ENCODE data around the gene C16orf87. TPM values are rescaled to one million over a fixed set of nuclear protein-coding genes. Genes with fewer than 3 reads are reported as not detected.

C16orf87 gene
- total and polyA plus RNA-seq, 4 donors = 4.1 to 12.9 (median 5.3) TPM

- TF ChIP-seq EGR1 (IDR thresholded peaks at IDR 0.05; ENCODE audit: low read depth in 2 of 2) = no peak
These were observed 23.6 kb downstream of the C16orf87 start (continued) for GRCh38 chr16:46807336-46807735.

GRCh38 chr16:46803373-46803772 is 27.6 kb downstream of the C16orf87 start:
- H3K4me1 ChIP-seq (ENCODE audit: control insufficient read depth in 4 of 4, insufficient read depth in 4 of 4, low read length in 3 of 4) = no peaks in the 10 kb centered on the region
- no peaks in the 10 kb centered on the region for H3K9me3 ChIP-seq (ENCODE audit: control insufficient read depth in 4 of 4, low read length in 3 of 4)
- H3K36me3 ChIP-seq (ENCODE audit: control insufficient read depth in 4 of 4, insufficient read depth in 3 of 4, low read depth in 1 of 4, low read length in 3 of 4) = peaks cover 0 to 6% (median 2%) of the 10 kb centered on the region in 4 donors
- no peak for DNase-seq (ENCODE audit: low spot score)
- H3K27ac ChIP-seq (ENCODE audit: low read depth in 1 of 2, low read length in 2 of 2) = no peak overlapping the region
- no peak overlapping the region for H3K9ac ChIP-seq (ENCODE audit: low read depth in 1 of 2, low read length in 2 of 2)
- no peaks in the 10 kb centered on the region for H3K27me3 ChIP-seq (ENCODE audit: control insufficient read depth in 4 of 4, insufficient read depth in 4 of 4, low read length in 3 of 4)
- no peak overlapping the region for H3K4me3 ChIP-seq (ENCODE audit: low read depth in 1 of 3, low read length in 3 of 3)
- TF ChIP-seq TAF1 (conservative IDR thresholded peaks at IDR 0.05) = no peak
- no peak for TF ChIP-seq ATF3 (IDR thresholded peaks at IDR 0.05)
- no peak for TF ChIP-seq EGR1 (IDR thresholded peaks at IDR 0.05; ENCODE audit: low read depth in 2 of 2)
- no peak for TF ChIP-seq JUND (IDR thresholded peaks at IDR 0.05)
- no peak for TF ChIP-seq CTCF (IDR thresholded peaks at IDR 0.05; ENCODE audit: low read depth, low read length, missing input control)
- TF ChIP-seq FOXA1 (IDR thresholded peaks at IDR 0.05) = no peak
- no peak for TF ChIP-seq GABPA (IDR thresholded peaks at IDR 0.05 in 1 of 2, conservative IDR thresholded peaks at IDR 0.05 in 1 of 2)
- WGBS = 89% methylated on average over 3 of the region's 3 CpGs

GRCh38 chr16:46801428-46802049 is 29.4 kb downstream of the C16orf87 start:
- no peak overlapping the region for H3K4me3 ChIP-seq (ENCODE audit: low read depth in 1 of 3, low read length in 3 of 3)
- 80% methylated on average over 5 of the region's 5 CpGs for WGBS
- peaks cover 0 to 6% (median 3%) of the 10 kb centered on the region in 4 donors for H3K36me3 ChIP-seq (ENCODE audit: control insufficient read depth in 4 of 4, insufficient read depth in 3 of 4, low read depth in 1 of 4, low read length in 3 of 4)
- no peaks in the 10 kb centered on the region for H3K9me3 ChIP-seq (ENCODE audit: control insufficient read depth in 4 of 4, low read length in 3 of 4)
- H3K4me1 ChIP-seq (ENCODE audit: control insufficient read depth in 4 of 4, insufficient read depth in 4 of 4, low read length in 3 of 4) = no peaks in the 10 kb centered on the region
- no peaks in the 10 kb centered on the region for H3K27me3 ChIP-seq (ENCODE audit: control insufficient read depth in 4 of 4, insufficient read depth in 4 of 4, low read length in 3 of 4)
- no peak for DNase-seq (ENCODE audit: low spot score)
- no peak overlapping the region for H3K9ac ChIP-seq (ENCODE audit: low read depth in 1 of 2, low read length in 2 of 2)
- TF ChIP-seq JUND (IDR thresholded peaks at IDR 0.05) (no peak), CTCF (IDR thresholded peaks at IDR 0.05; ENCODE audit: low read depth, low read length, missing input control) (peak; percentile 19), FOXA1 (IDR thresholded peaks at IDR 0.05) (no peak), RAD21 (IDR thresholded peaks at IDR 0.05) (peak; percentile 57 to 69)
- H3K27ac ChIP-seq (ENCODE audit: low read depth in 1 of 2, low read length in 2 of 2) = no peak overlapping the region

GRCh38 chr16:46800494-46800893 is 30.5 kb downstream of the C16orf87 start:
- DNase-seq (ENCODE audit: low spot score) = no peak
- Histone ChIP-seq H3K27me3 (ENCODE audit: control insufficient read depth in 4 of 4, insufficient read depth in 4 of 4, low read length in 3 of 4) (no peaks in the 10 kb centered on the region), H3K9ac (ENCODE audit: low read depth in 1 of 2, low read length in 2 of 2) (no peak overlapping the region), H3K4me3 (ENCODE audit: low read depth in 1 of 3, low read length in 3 of 3) (no peak overlapping the region), H3K27ac (ENCODE audit: low read depth in 1 of 2, low read length in 2 of 2) (no peak overlapping the region), H3K4me1 (ENCODE audit: control insufficient read depth in 4 of 4, insufficient read depth in 4 of 4, low read length in 3 of 4) (no peaks in the 10 kb centered on the region), H3K9me3 (ENCODE audit: control insufficient read depth in 4 of 4, low read length in 3 of 4) (no peaks in the 10 kb centered on the region), H3K36me3 (ENCODE audit: control insufficient read depth in 4 of 4, insufficient read depth in 3 of 4, low read depth in 1 of 4, low read length in 3 of 4) (peaks cover 0 to 6% (median 3%) of the 10 kb centered on the region in 4 donors)
- whole genome bisulfite sequencing = 92% methylated on average over 1 of the region's 1 CpG
- TF ChIP-seq ATF3 (IDR thresholded peaks at IDR 0.05) (no peak), MAX (IDR thresholded peaks at IDR 0.05) (no peak), SP1 (IDR thresholded peaks at IDR 0.05) (no peak), TAF1 (conservative IDR thresholded peaks at IDR 0.05) (no peak), FOXA2 (IDR thresholded peaks at IDR 0.05) (no peak), HNF4G (IDR thresholded peaks at IDR 0.05) (no peak)
